Measurements from ENCODE around the gene SH2D1B. TPM values are rescaled to one million over a fixed set of nuclear protein-coding genes. Genes with fewer than 3 reads are reported as not detected.
A peak's percentile ranks its signal among the peaks of the same experiment; 100 is the strongest.

Gene SH2D1B
- total and polyA plus RNA-seq, 9 of the 15 experiments (the other 6 are each of a cell fraction or from before 2014, with no cell fraction given) = 5.6 to 19.6 (median 9.7) TPM

- TF ChIP-seq ZNF592 (IDR thresholded peaks at IDR 0.05) (peak; percentile 29; the same call in 1 of the 2 replicates), DIDO1 (tag; IDR thresholded peaks at IDR 0.05; ENCODE audit: low read depth) (0 out of 2 replicates have a peak, but pooled peaks have one; percentile 31), GATAD2A (IDR thresholded peaks at IDR 0.05) (peak; percentile 90), ZNF511 (CRISPR knock-in tag; IDR thresholded peaks at IDR 0.05) (no peak), HBP1 (CRISPR knock-in tag; IDR thresholded peaks at IDR 0.05) (peak; percentile 84; the same call in 1 of the 2 replicates), RB1 (IDR thresholded peaks at IDR 0.05; ENCODE audit: low read depth) (0 out of 2 replicates have a peak, but pooled peaks have one; percentile 8), TOE1 (IDR thresholded peaks at IDR 0.05; ENCODE audit: borderline replicate concordance) (peak; percentile 84), TOE1 (CRISPR knock-in tag; IDR thresholded peaks at IDR 0.05; ENCODE audit: borderline replicate concordance, low read depth) (no peak), HDAC1 (IDR thresholded peaks at IDR 0.05) (peak in 1 of 2 experiments; percentile 76; a peak in 2 of 4 replicates), BACH1 (tag; IDR thresholded peaks at IDR 0.05) (0 out of 2 replicates have a peak, but pooled peaks have one; percentile 21), ZNF140 (CRISPR knock-in tag; IDR thresholded peaks at IDR 0.05) (no peak), LCOR (CRISPR knock-in tag; IDR thresholded peaks at IDR 0.05) (peak; percentile 54; the same call in 1 of the 2 replicates), RBM34 (IDR thresholded peaks at IDR 0.05; ENCODE audit: borderline replicate concordance, insufficient read depth, low read length) (no peak), NFRKB (IDR thresholded peaks at IDR 0.05; ENCODE audit: low read depth) (peak; percentile 75; the same call in 1 of the 2 replicates), HINFP (tag; conservative IDR thresholded peaks at IDR 0.05; ENCODE audit: low read depth) (peak; percentile 86), HMBOX1 (IDR thresholded peaks at IDR 0.05) (peak; percentile 80; the same call in 1 of the 2 replicates), HEY1 (CRISPR knock-in tag; IDR thresholded peaks at IDR 0.05; ENCODE audit: borderline replicate concordance) (no peak), BRD9 (IDR thresholded peaks at IDR 0.05; ENCODE audit: low read depth, partially characterized antibody) (peak; percentile 97)
Measured at GRCh38 chr1:162391790-162392563, 20.0 kb downstream of the SH2D1B start (continued).
